BE2C (cell line): ENCODE measurements around the gene CFAP221.

Experiments
- DNase-seq: peaks from one replicate; pipeline ENCODE4 v3.0.0-alpha.2; 2020
- H3K27me3 ChIP-seq: fragments of 250-450 bp; sonication (Bioruptor Pico); 2 replicates; pipeline ENCODE4 v1.5.1; 2020; ENCODE audit warnings: mild to moderate bottlenecking
- H3K36me3 ChIP-seq: fragments of 250-450 bp; sonication (Bioruptor Pico); 2 replicates; pipeline ENCODE4 v1.5.1; 2020; ENCODE audit warnings: mild to moderate bottlenecking
- H3K4me1 ChIP-seq: fragments of 250-450 bp; sonication (Bioruptor Pico); 2 replicates; pipeline ENCODE4 v1.5.1; 2020
- H3K4me3 ChIP-seq: 2 replicates; pipeline ENCODE4 v1.5.1; 2011; ENCODE audit warnings: low read depth, low read length
- H3K9me3 ChIP-seq: fragments of 250-450 bp; sonication (Bioruptor Pico); 2 replicates; pipeline ENCODE4 v1.5.1; 2020
- TF ChIP-seq, protein P1 (sequence below): IDR thresholded peaks from 2 replicates; pipeline ENCODE4 v1.5.1; 2012; ENCODE audit warnings: mild to moderate bottlenecking, low read depth, low read length

The CFAP221 gene

GRCh38 chr2:119513832-119514231, 30.4 kb upstream of the CFAP221 start:
- H3K4me1 ChIP-seq = no peaks in the 10 kb centered on the region
- no peaks in the 10 kb centered on the region for H3K9me3 ChIP-seq
- TF ChIP-seq, protein P1, sequence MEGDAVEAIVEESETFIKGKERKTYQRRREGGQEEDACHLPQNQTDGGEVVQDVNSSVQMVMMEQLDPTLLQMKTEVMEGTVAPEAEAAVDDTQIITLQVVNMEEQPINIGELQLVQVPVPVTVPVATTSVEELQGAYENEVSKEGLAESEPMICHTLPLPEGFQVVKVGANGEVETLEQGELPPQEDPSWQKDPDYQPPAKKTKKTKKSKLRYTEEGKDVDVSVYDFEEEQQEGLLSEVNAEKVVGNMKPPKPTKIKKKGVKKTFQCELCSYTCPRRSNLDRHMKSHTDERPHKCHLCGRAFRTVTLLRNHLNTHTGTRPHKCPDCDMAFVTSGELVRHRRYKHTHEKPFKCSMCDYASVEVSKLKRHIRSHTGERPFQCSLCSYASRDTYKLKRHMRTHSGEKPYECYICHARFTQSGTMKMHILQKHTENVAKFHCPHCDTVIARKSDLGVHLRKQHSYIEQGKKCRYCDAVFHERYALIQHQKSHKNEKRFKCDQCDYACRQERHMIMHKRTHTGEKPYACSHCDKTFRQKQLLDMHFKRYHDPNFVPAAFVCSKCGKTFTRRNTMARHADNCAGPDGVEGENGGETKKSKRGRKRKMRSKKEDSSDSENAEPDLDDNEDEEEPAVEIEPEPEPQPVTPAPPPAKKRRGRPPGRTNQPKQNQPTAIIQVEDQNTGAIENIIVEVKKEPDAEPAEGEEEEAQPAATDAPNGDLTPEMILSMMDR = no peak
- no peaks in the 10 kb centered on the region for H3K27me3 ChIP-seq
- no peak overlapping the region for H3K4me3 ChIP-seq
- no peak for DNase-seq
- no peaks in the 10 kb centered on the region for H3K36me3 ChIP-seq

GRCh38 chr2:119516121-119516520, 28.1 kb upstream of the CFAP221 start:
- Histone ChIP-seq H3K9me3 (no peaks in the 10 kb centered on the region), H3K4me1 (no peaks in the 10 kb centered on the region), H3K27me3 (no peaks in the 10 kb centered on the region), H3K36me3 (no peaks in the 10 kb centered on the region), H3K4me3 (no peak overlapping the region)
- TF ChIP-seq, protein P1 = no peak
- no peak for DNase-seq

DNA sequence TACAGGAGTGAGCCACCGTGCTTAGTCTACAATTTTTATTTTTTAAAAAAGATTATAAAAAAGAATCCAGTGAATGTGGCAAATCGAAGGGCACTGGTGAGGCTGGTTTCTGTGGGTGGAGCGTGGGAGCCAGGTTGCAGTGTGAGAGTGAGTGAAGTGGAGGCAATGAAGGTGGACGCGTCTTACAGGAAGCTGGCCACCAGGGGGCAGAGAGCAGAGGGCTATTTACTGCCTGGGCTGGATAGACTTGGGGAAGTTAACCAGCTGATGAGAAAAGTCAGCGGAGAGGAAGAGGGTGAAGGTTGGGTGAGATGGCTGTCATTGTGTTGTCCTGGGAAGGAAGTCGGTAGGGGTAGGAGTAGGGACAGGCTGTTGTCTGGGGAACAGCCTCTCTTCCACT, 26.8 kb upstream of the CFAP221 start:
- TF ChIP-seq, protein P1 = peak; percentile 69
- Histone ChIP-seq H3K4me3 (no peak overlapping the region), H3K9me3 (no peaks in the 10 kb centered on the region), H3K4me1 (no peaks in the 10 kb centered on the region), H3K27me3 (no peaks in the 10 kb centered on the region), H3K36me3 (no peaks in the 10 kb centered on the region)
- DNase-seq = peak; percentile 68

- Histone ChIP-seq H3K36me3 (no peaks in the 10 kb centered on the region), H3K4me3 (no peak overlapping the region), H3K4me1 (no peaks in the 10 kb centered on the region), H3K9me3 (no peaks in the 10 kb centered on the region), H3K27me3 (peaks cover 2% of the 10 kb centered on the region)
- DNase-seq = no peak
- TF ChIP-seq, protein P1 = no peak
Measured at GRCh38 chr2:119518401-119519056, 25.7 kb upstream of the CFAP221 start.

DNA sequence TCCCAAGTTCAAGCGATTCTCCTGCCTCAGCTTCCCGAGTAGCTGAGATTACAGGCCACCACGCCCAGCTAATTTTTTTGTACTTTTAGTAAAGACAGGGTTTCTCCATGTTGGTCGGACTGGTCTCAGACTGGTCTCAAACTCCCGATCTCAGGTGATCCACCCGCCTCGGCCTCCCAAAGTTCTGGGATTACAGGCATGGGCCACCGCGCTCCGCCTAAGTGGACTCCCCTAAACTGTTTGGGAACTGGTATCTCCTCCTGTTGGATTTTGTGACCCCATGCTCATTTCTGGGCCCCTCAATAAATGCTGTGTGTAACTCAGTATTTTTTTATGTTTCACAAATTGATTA, 25.2 kb upstream of the CFAP221 start:
- Histone ChIP-seq H3K36me3 (no peaks in the 10 kb centered on the region), H3K4me3 (no peak overlapping the region), H3K9me3 (no peaks in the 10 kb centered on the region), H3K4me1 (no peaks in the 10 kb centered on the region), H3K27me3 (peaks cover 7% of the 10 kb centered on the region)
- TF ChIP-seq, protein P1 = no peak
- DNase-seq = no peak

GRCh38 chr2:119520696-119521432, 23.4 kb upstream of the CFAP221 start:
- no peak overlapping the region for H3K4me3 ChIP-seq
- no peak for DNase-seq
- no peaks in the 10 kb centered on the region for H3K36me3 ChIP-seq
- no peaks in the 10 kb centered on the region for H3K9me3 ChIP-seq
- H3K27me3 ChIP-seq = peaks cover 14% of the 10 kb centered on the region
- TF ChIP-seq, protein P1 = no peak
- no peaks in the 10 kb centered on the region for H3K4me1 ChIP-seq
